ENCODE data around the gene GABRB2.

Gene GABRB2

GRCh38 chr5:161406880-161407279 lies 139.6 kb downstream of the GABRB2 start:
- DNase-seq (ENCODE audit: low read depth in 1 of 2, low spot score in 1 of 2) = no peak
- Histone ChIP-seq H3K27me3 (ENCODE audit: insufficient read depth, poor library complexity, severe bottlenecking) (no peaks in the 10 kb centered on the region), H3K27ac (replicated peaks) (no peak overlapping the region), H3K4me3 (replicated peaks; ENCODE audit: insufficient read depth, low read length) (no peak overlapping the region)
- TF ChIP-seq GABPA (IDR thresholded peaks at IDR 0.05; ENCODE audit: low read depth) (no peak), POLR2AphosphoS5 (IDR thresholded peaks at IDR 0.05; ENCODE audit: low read depth) (no peak), REST (IDR thresholded peaks at IDR 0.05; ENCODE audit: insufficient replicate concordance, low read depth) (no peak), SPI1 (IDR thresholded peaks at IDR 0.05; ENCODE audit: borderline replicate concordance, low read depth) (no peak), CTCF (IDR thresholded peaks at IDR 0.05; ENCODE audit: insufficient read depth, low read length) (no peak)

GRCh38 chr5:161403996-161404395 lies 142.5 kb downstream of the GABRB2 start:
- TF ChIP-seq SPI1 (IDR thresholded peaks at IDR 0.05; ENCODE audit: borderline replicate concordance, low read depth) (no peak), REST (IDR thresholded peaks at IDR 0.05; ENCODE audit: insufficient replicate concordance, low read depth) (no peak), POLR2AphosphoS5 (IDR thresholded peaks at IDR 0.05; ENCODE audit: low read depth) (no peak), GABPA (IDR thresholded peaks at IDR 0.05; ENCODE audit: low read depth) (no peak), CTCF (IDR thresholded peaks at IDR 0.05; ENCODE audit: insufficient read depth, low read length) (no peak)
- no peak overlapping the region for H3K27ac ChIP-seq (replicated peaks)
- H3K27me3 ChIP-seq (ENCODE audit: insufficient read depth, poor library complexity, severe bottlenecking) = no peaks in the 10 kb centered on the region
- DNase-seq (ENCODE audit: low read depth in 1 of 2, low spot score in 1 of 2) = no peak
- no peak overlapping the region for H3K4me3 ChIP-seq (replicated peaks; ENCODE audit: insufficient read depth, low read length)

- Histone ChIP-seq H3K4me3 (replicated peaks; ENCODE audit: insufficient read depth, low read length) (no peak overlapping the region), H3K27me3 (ENCODE audit: insufficient read depth, poor library complexity, severe bottlenecking) (no peaks in the 10 kb centered on the region), H3K27ac (replicated peaks) (no peak overlapping the region)
- no peak for DNase-seq (ENCODE audit: low read depth in 1 of 2, low spot score in 1 of 2)
- no peak for TF ChIP-seq REST (IDR thresholded peaks at IDR 0.05; ENCODE audit: insufficient replicate concordance, low read depth)
- TF ChIP-seq SPI1 (IDR thresholded peaks at IDR 0.05; ENCODE audit: borderline replicate concordance, low read depth) = no peak
- no peak for TF ChIP-seq GABPA (IDR thresholded peaks at IDR 0.05; ENCODE audit: low read depth)
These were observed 143.4 kb downstream of the GABRB2 start for GRCh38 chr5:161403121-161403520.

DNA sequence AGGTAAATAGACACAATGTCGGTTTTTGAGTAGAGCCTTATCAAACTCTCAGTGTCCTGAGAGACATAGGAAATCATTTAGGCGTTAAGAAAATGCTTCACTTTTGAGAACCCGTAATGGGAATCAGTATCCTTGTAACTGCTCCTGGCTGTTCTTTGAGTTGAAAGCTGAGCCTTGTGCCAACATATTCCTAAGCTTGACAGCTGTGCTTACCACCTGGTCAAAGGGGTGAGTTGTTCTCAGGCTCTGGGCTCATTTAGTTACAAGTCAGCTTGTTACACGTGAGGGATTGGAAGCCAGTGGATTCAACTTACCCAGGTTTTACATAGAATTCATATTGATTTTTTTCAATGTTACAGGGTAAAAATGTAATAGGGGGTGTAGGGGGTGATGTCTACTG lies 145.9 kb downstream of the GABRB2 start:
- H3K4me3 ChIP-seq (replicated peaks; ENCODE audit: insufficient read depth, low read length) = no peak overlapping the region
- no peak for DNase-seq (ENCODE audit: low read depth in 1 of 2, low spot score in 1 of 2)
- no peak overlapping the region for H3K27ac ChIP-seq (replicated peaks)
- no peaks in the 10 kb centered on the region for H3K27me3 ChIP-seq (ENCODE audit: insufficient read depth, poor library complexity, severe bottlenecking)
- TF ChIP-seq GABPA (IDR thresholded peaks at IDR 0.05; ENCODE audit: low read depth) (no peak), REST (IDR thresholded peaks at IDR 0.05; ENCODE audit: insufficient replicate concordance, low read depth) (no peak), CTCF (IDR thresholded peaks at IDR 0.05; ENCODE audit: insufficient read depth, low read length) (no peak), POLR2AphosphoS5 (IDR thresholded peaks at IDR 0.05; ENCODE audit: low read depth) (no peak), SPI1 (IDR thresholded peaks at IDR 0.05; ENCODE audit: borderline replicate concordance, low read depth) (no peak)
